ENCODE data around the gene RPUSD4. TPM values are rescaled to one million over a fixed set of nuclear protein-coding genes. Genes with fewer than 3 reads are reported as not detected.

RPUSD4 gene
- total RNA-seq, 1 donor from 2014 or later, result 47.9 TPM

- DNase-seq (ENCODE audit: low read depth) (peak; percentile 12), FAIRE-seq (no peak)
- H3K4me3 ChIP-seq (ENCODE audit: low read depth, low read length), result no peak overlapping the region
Observed at GRCh38 chr11:126197277-126197939, 14.0 kb downstream of the RPUSD4 start.

DNA sequence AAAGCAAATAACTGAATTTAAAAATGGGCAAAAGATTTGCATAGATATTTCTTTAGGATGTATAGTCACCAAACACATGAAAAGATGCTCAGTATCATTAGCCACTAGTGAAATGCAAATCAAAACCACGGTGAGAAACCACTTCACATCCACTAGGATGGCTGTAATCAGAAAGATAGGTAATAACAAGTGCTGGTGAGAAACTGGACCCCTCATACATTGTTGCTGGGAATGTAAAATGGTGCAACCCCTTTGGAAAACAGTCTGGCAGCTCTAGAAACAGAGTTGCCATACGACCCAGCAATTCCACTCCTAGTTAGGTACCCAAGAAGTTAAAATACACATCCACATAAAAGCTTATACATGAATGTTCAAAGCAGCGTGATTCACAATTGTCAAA, 16.3 kb downstream of the RPUSD4 start:
- DNase-seq (ENCODE audit: low read depth) (no peak), FAIRE-seq (no peak)
- TF ChIP-seq, protein P1, sequence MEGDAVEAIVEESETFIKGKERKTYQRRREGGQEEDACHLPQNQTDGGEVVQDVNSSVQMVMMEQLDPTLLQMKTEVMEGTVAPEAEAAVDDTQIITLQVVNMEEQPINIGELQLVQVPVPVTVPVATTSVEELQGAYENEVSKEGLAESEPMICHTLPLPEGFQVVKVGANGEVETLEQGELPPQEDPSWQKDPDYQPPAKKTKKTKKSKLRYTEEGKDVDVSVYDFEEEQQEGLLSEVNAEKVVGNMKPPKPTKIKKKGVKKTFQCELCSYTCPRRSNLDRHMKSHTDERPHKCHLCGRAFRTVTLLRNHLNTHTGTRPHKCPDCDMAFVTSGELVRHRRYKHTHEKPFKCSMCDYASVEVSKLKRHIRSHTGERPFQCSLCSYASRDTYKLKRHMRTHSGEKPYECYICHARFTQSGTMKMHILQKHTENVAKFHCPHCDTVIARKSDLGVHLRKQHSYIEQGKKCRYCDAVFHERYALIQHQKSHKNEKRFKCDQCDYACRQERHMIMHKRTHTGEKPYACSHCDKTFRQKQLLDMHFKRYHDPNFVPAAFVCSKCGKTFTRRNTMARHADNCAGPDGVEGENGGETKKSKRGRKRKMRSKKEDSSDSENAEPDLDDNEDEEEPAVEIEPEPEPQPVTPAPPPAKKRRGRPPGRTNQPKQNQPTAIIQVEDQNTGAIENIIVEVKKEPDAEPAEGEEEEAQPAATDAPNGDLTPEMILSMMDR (IDR thresholded peaks at IDR 0.05; ENCODE audit: insufficient read depth, low read length, severe bottlenecking), result no peak
- Histone ChIP-seq H3K27me3 (ENCODE audit: control insufficient read depth, insufficient read depth, low read length) (no peaks in the 10 kb centered on the region), H3K4me3 (ENCODE audit: low read depth, low read length) (no peak overlapping the region), H3K36me3 (ENCODE audit: control insufficient read depth, insufficient read depth, low read length) (peaks cover 7% of the 10 kb centered on the region)

More at GRCh38 chr11:126197277-126197939, 14.0 kb downstream of the RPUSD4 start:
- peaks cover 10% of the 10 kb centered on the region for H3K36me3 ChIP-seq (ENCODE audit: control insufficient read depth, insufficient read depth, low read length)
- TF ChIP-seq, protein P1 (IDR thresholded peaks at IDR 0.05; ENCODE audit: insufficient read depth, low read length, severe bottlenecking), result no peak
- H3K27me3 ChIP-seq (ENCODE audit: control insufficient read depth, insufficient read depth, low read length), result no peaks in the 10 kb centered on the region

DNA sequence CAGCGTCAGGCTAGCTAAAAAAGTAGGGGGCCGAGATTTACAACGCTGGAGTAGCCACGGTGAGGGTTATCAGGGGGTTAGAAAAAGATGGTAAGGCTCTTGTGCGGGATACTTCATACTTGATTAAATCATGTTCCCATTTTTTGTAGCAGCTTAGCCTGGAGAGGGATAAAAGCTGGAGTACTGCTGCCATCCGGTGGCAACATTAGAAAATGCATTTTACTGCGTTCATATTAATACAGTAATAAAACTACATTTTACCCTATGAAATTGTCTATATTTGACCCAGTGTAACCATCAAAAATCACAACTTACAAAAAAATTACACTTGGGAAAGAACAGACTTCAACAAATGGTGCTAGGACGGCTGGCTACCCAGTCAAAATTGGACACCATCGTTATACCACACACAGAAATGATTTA, 17.3 kb downstream of the RPUSD4 start:
- FAIRE-seq (no peak), DNase-seq (ENCODE audit: low read depth) (peak; percentile 45)
- Histone ChIP-seq H3K27me3 (ENCODE audit: control insufficient read depth, insufficient read depth, low read length) (no peaks in the 10 kb centered on the region), H3K4me3 (ENCODE audit: low read depth, low read length) (no peak overlapping the region), H3K36me3 (ENCODE audit: control insufficient read depth, insufficient read depth, low read length) (peaks cover 7% of the 10 kb centered on the region)
- TF ChIP-seq, protein P1 (IDR thresholded peaks at IDR 0.05; ENCODE audit: insufficient read depth, low read length, severe bottlenecking), result peak; percentile 43

DNA sequence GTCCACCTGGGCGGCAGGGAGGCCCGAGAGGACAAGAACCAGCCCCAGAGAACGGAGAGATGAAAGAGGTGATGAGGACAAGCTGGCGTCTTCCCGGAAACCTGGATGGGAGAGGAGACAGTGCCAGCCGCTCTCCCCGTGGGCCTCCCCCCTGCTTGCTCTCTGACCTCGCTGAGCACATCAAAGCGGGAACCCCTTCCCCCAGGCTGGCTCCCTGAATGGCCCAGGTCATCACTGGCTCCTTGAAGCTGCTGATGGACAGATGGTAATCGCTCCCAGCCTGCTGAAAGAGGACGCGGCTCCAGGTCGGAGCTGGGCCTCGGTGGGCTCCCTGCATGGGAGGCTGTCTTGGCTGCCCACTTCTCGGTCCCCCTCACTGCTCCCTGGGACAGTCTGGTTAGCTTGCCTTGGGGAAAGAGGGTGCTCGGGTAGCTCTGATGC, 18.4 kb downstream of the RPUSD4 start:
- no peaks in the 10 kb centered on the region for H3K27me3 ChIP-seq (ENCODE audit: control insufficient read depth, insufficient read depth, low read length)
- FAIRE-seq, result no peak
- H3K36me3 ChIP-seq (ENCODE audit: control insufficient read depth, insufficient read depth, low read length), result peaks cover 5% of the 10 kb centered on the region
- DNase-seq (ENCODE audit: low read depth), result no peak
- no peak overlapping the region for H3K4me3 ChIP-seq (ENCODE audit: low read depth, low read length)
- TF ChIP-seq, protein P1 (IDR thresholded peaks at IDR 0.05; ENCODE audit: insufficient read depth, low read length, severe bottlenecking), result no peak

- TF ChIP-seq, protein P1 (IDR thresholded peaks at IDR 0.05; ENCODE audit: insufficient read depth, low read length, severe bottlenecking), result no peak
Observed at GRCh38 chr11:126192361-126192760, 19.1 kb downstream of the RPUSD4 start.

More at GRCh38 chr11:126192361-126192760, 19.1 kb downstream of the RPUSD4 start:
- FAIRE-seq (no peak), DNase-seq (ENCODE audit: low read depth) (no peak)
- Histone ChIP-seq H3K27me3 (ENCODE audit: control insufficient read depth, insufficient read depth, low read length) (no peaks in the 10 kb centered on the region), H3K36me3 (ENCODE audit: control insufficient read depth, insufficient read depth, low read length) (peaks cover 5% of the 10 kb centered on the region), H3K4me3 (ENCODE audit: low read depth, low read length) (no peak overlapping the region)

Data from bronchial epithelial cell (primary cell).